ENCODE results near the gene NPM1. TPM values are rescaled to one million over a fixed set of nuclear protein-coding genes. Genes with fewer than 3 reads are reported as not detected.

NPM1 gene
- total and polyA plus RNA-seq, 7 donors: 722 to 2,962 (median 951) TPM

DNA sequence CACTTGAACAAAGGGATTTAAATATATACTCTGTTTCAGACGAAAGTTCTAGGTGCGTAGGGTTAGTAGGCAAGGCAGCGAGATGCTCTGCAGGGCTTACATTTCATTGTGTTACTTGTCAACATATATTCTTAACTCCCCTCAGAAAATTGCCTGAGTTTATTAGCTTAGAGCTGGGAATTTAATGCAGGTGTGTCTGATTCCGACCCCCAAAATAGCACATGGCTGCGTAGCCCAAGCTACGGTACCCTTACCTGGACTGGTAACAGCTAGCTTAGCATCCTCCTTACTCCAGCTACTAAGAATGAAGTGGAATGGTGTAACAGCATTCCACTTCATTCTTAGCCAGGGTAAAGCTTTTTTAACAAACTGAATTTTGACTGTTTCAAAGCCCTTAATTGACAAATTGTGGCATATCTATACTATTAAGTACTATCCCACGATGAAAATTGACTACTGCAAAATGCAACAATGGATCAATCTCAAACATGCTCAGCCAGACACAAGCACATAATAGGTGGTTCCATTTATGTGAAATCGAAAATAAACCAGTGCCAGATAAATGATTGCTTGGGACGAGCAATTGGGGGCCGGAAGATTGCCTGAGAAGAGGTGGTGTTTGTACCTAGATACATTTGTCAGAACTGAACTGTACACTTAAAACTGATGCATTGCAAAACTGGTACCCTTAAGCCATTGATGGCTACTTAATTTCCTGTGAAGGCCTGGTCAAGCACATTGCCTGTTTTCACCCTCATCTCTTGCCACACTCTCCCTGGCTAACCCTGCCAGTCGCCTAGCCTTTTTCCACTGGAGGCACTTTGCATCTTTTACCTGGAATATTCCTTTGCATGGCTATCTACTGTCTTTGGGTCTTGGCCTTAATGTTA lies 28.8 kb downstream of the NPM1 start:
- H3K27ac ChIP-seq: no peak overlapping the region
- no peak for DNase-seq
- no peaks in the 10 kb centered on the region for H3K9me3 ChIP-seq
- peaks cover 0 to 31% (median 3%) of the 10 kb centered on the region in 4 donors for H3K36me3 ChIP-seq
- H3K4me1 ChIP-seq: peaks cover 0 to 32% (median 30%) of the 10 kb centered on the region in 4 donors
- TF ChIP-seq CTCF (IDR thresholded peaks at IDR 0.05) (no peak), POLR2A (IDR thresholded peaks at IDR 0.05) (no peak), POLR2AphosphoS5 (IDR thresholded peaks at IDR 0.05) (no peak), EP300 (IDR thresholded peaks at IDR 0.05) (no peak)
- WGBS, 2 donors: 88 to 90% methylated on average over 11 of the region's 11 CpGs
- intact Hi-C loops (cut with DNase I): loop anchor here (10.0 kb wide), 2 partner anchors 588 to 628 kb away; partner anchors contain the start of gene FBXW11
- H3K27me3 ChIP-seq: no peaks in the 10 kb centered on the region
- no peak overlapping the region for H3K4me3 ChIP-seq

- Histone ChIP-seq H3K27ac (peak overlapping the region in 1 of 4 donors; percentile 37), H3K4me3 (peak overlapping the region in 3 of 4 donors; percentile 29 to 49 (median 45)), H3K27me3 (no peaks in the 10 kb centered on the region), H3K36me3 (peaks cover 0 to 12% (median 0%) of the 10 kb centered on the region in 4 donors), H3K4me1 (peaks cover 0 to 33% (median 31%) of the 10 kb centered on the region in 4 donors), H3K9me3 (no peaks in the 10 kb centered on the region)
- peak in 1 of 4 donors; percentile 14 for TF ChIP-seq POLR2AphosphoS5 (IDR thresholded peaks at IDR 0.05)
- TF ChIP-seq POLR2A (IDR thresholded peaks at IDR 0.05): no peak
- TF ChIP-seq CTCF (IDR thresholded peaks at IDR 0.05): peak; percentile 76 to 94 (median 92)
- TF ChIP-seq EP300 (IDR thresholded peaks at IDR 0.05): no peak
- intact Hi-C loops (cut with DNase I): loop anchor here (2.0 to 10.0 kb wide), 3 partner anchors 488 to 626 kb away; partner anchors contain the start of gene FBXW11
- WGBS, 2 donors: 11 to 14% methylated on average over 26 of the region's 26 CpGs
- DNase-seq: peak; percentile 89
These were observed 30.8 kb downstream of the NPM1 start for GRCh38 chr5:171418316-171418981.

DNA sequence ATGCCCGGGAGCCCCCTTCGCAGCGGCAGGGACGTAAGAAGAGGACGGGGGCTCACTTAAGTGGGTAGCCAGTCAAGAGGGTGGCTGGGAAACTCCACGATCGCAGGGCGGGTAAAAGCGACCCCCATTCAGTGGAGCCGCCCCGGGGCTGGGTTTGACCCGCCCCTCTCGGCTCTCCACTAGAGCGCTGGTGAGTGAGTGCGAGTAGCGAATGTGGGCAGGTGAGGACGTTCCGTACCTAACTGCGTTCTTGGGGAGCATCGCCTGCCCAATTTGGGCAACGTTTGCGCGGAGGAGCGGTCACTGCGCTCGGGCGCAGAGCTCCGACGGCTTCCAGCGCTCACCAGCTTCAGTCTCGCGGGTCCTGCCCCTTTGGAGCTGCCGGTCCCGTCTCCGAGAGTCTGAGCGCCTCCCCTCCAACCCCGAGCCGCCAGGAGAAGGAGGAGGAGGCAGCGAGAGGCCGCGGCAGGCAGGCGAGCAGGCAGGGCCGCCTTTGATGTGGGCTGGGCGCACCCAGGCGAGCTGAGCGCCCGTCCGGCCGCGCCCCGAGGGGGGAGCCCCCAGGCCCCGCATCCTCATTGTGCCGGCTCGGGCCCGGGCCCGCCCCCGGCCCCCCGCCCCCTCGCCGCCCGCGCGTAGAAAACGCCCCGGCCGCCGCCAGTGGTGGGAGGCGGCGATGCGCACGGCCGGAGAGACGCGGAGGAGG lies 31.5 kb downstream of the NPM1 start, which contains the start of gene FGF18:
FGF18 (plus strand) TSS at position 666 of the 706 bp plus-strand sequence. CDS start 553 bp downstream, outside the sequence.
- Histone ChIP-seq H3K36me3 (peaks cover 0 to 5% (median 0%) of the 10 kb centered on the region in 4 donors), H3K4me1 (peaks cover 0 to 33% (median 31%) of the 10 kb centered on the region in 4 donors), H3K9me3 (no peaks in the 10 kb centered on the region), H3K27ac (peak within 1 kb of the TSS in 1 of 4 donors; percentile 43), H3K27me3 (no peaks in the 10 kb centered on the region), H3K4me3 (peak within 1 kb of the TSS; percentile 4 to 49 (median 37))
- intact Hi-C loops (cut with DNase I): loop anchor here (2.0 to 10.0 kb wide), 3 partner anchors 488 to 626 kb away; partner anchors contain the start of gene FBXW11
- WGBS, 2 donors: 1% methylated on average over 74 of the region's 74 CpGs
- no peak for DNase-seq
- no peak for TF ChIP-seq POLR2A (IDR thresholded peaks at IDR 0.05)
- TF ChIP-seq CTCF (IDR thresholded peaks at IDR 0.05): peak in 1 of 4 experiments; percentile 9

DNA sequence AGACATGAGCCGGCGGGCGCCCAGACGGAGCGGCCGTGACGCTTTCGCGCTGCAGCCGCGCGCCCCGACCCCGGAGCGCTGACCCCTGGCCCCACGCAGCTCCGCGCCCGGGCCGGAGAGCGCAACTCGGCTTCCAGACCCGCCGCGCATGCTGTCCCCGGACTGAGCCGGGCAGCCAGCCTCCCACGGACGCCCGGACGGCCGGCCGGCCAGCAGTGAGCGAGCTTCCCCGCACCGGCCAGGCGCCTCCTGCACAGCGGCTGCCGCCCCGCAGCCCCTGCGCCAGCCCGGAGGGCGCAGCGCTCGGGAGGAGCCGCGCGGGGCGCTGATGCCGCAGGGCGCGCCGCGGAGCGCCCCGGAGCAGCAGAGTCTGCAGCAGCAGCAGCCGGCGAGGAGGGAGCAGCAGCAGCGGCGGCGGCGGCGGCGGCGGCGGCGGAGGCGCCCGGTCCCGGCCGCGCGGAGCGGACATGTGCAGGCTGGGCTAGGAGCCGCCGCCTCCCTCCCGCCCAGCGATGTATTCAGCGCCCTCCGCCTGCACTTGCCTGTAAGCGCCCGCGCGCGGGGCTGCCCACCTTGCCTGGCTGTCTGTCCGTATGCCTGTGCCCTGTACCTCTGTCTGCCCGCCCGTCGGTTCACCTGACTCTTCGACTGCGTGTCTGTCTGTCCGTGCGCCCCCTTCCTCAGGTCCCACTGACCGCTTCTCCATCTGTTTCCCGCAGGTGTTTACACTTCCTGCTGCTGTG lies 32.2 kb downstream of the NPM1 start:
- TF ChIP-seq CTCF (IDR thresholded peaks at IDR 0.05): no peak
- TF ChIP-seq POLR2A (IDR thresholded peaks at IDR 0.05): no peak
- no peak for TF ChIP-seq EP300 (IDR thresholded peaks at IDR 0.05)
- no peak for TF ChIP-seq POLR2AphosphoS5 (IDR thresholded peaks at IDR 0.05)
- Histone ChIP-seq H3K9me3 (no peaks in the 10 kb centered on the region), H3K36me3 (no peaks in the 10 kb centered on the region), H3K27ac (peak overlapping the region in 1 of 4 donors; percentile 43), H3K27me3 (no peaks in the 10 kb centered on the region), H3K4me3 (peak overlapping the region in 3 of 4 donors; percentile 29 to 49 (median 45)), H3K4me1 (peaks cover 0 to 33% (median 31%) of the 10 kb centered on the region in 4 donors)
- DNase-seq: no peak
- intact Hi-C loops (cut with DNase I): loop anchor here (2.0 to 10.0 kb wide), 4 partner anchors 185 to 625 kb away; partner anchors contain the start of gene FBXW11
- 1% methylated on average over 95 of the region's 95 CpGs for WGBS, 2 donors
